Measurements from ENCODE around the gene SHISA9. TPM values are rescaled to one million over a fixed set of nuclear protein-coding genes. Genes with fewer than 3 reads are reported as not detected.

Gene SHISA9
- total and polyA plus RNA-seq, 7 donors = under 0.01 to 8.6 (median 3.1) TPM

DNA sequence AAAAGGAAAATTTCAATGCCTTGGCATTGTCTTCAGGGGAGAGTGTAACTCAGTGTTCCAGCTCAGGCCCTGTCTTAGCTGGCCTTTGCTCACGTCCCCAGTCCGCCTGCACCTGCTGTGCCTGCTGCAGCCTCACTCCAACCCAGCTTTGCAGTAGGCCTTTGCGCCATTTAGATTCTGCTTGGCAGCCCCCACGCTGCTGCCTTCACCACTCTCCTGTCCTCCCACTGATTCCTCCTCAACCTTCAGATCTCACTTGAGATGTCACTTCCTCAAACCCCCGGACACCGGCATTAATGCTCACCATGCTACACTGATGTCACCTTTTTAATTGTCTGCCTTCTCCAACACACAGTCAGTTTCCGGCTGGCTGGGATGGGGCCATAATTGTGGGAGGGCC is 166.2 kb downstream of the SHISA9 start:
- Histone ChIP-seq H3K27me3 (peaks cover 0 to 13% (median 0%) of the 10 kb centered on the region in 3 donors), H3K4me3 (no peak overlapping the region), H3K27ac (no peak overlapping the region), H3K36me3 (no peaks in the 10 kb centered on the region), H3K9me3 (peaks cover 0 to 9% (median 0%) of the 10 kb centered on the region in 4 donors), H3K4me1 (no peaks in the 10 kb centered on the region)
- 88 to 89% methylated on average over 7 of the region's 7 CpGs for WGBS, 2 donors
- intact Hi-C loops (cut with DNase I) = no loop called here
- DNase-seq = no peak
- TF ChIP-seq POLR2A (IDR thresholded peaks at IDR 0.05) = no peak
- no peak for TF ChIP-seq POLR2AphosphoS5 (IDR thresholded peaks at IDR 0.05)
- TF ChIP-seq, protein P1, sequence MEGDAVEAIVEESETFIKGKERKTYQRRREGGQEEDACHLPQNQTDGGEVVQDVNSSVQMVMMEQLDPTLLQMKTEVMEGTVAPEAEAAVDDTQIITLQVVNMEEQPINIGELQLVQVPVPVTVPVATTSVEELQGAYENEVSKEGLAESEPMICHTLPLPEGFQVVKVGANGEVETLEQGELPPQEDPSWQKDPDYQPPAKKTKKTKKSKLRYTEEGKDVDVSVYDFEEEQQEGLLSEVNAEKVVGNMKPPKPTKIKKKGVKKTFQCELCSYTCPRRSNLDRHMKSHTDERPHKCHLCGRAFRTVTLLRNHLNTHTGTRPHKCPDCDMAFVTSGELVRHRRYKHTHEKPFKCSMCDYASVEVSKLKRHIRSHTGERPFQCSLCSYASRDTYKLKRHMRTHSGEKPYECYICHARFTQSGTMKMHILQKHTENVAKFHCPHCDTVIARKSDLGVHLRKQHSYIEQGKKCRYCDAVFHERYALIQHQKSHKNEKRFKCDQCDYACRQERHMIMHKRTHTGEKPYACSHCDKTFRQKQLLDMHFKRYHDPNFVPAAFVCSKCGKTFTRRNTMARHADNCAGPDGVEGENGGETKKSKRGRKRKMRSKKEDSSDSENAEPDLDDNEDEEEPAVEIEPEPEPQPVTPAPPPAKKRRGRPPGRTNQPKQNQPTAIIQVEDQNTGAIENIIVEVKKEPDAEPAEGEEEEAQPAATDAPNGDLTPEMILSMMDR (IDR thresholded peaks at IDR 0.05) = no peak
- TF ChIP-seq EP300 (IDR thresholded peaks at IDR 0.05) = no peak

DNA sequence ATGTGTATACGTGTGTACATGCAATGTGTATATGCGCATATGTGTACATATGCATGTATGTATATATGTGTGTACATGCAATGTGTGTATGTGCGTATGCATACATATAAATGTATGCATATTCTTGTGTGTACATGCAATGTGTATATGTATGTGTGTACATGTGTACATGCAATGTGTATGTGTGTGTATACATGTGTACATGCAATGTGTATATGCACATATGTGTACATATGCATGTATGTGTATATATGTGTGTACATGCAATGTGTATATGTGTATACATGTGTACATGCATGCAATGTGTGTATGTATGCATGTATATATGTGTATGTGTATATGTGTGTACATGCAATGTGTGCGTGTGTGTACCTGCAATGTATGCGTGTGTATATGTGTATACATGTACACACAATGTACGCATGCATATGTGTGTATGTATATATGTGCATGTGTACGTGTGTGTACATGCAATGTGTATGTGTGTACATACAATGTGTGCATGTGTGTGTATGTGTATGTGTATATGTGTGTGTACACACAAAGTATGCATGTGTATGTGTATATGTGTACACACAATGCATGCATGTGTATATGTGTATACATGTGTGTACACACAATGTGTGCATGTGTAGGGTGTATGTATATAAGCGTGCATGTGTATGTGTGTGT is 167.7 kb downstream of the SHISA9 start:
- no peak for DNase-seq
- peaks cover 0 to 22% (median 0%) of the 10 kb centered on the region in 3 donors for H3K27me3 ChIP-seq
- H3K27ac ChIP-seq = no peak overlapping the region
- WGBS, 2 donors = 96 to 97% methylated on average over 8 of the region's 8 CpGs
- H3K4me3 ChIP-seq = no peak overlapping the region
- peaks cover 0 to 9% (median 0%) of the 10 kb centered on the region in 4 donors for H3K9me3 ChIP-seq
- intact Hi-C loops (cut with DNase I) = no loop called here
- H3K4me1 ChIP-seq = no peaks in the 10 kb centered on the region
- no peaks in the 10 kb centered on the region for H3K36me3 ChIP-seq
- TF ChIP-seq, protein P1 (IDR thresholded peaks at IDR 0.05) = no peak
- TF ChIP-seq POLR2A (IDR thresholded peaks at IDR 0.05) = no peak

DNA sequence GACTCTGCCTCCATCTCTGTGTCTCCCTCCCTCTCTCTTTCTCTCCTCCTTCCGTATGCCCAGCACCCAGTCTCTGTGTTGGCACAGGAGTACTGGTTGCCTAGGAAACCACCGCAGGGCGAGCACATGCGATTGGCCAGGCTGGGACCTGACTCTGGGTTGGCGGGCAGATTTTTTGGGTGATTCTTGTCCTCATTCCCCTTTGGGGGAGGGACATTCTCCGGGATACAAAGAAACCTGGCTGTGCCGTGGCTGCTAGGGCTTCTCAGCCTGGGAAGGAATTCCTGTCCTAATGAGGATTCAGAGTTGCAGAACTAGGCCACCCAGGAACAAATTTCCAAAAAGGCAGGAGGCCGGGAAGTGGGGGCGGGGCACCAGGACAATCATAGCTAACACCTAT is 168.9 kb downstream of the SHISA9 start:
- WGBS, 2 donors = 9 to 24% methylated on average over 9 of the region's 9 CpGs
- TF ChIP-seq POLR2A (IDR thresholded peaks at IDR 0.05) = no peak
- TF ChIP-seq, protein P1 (IDR thresholded peaks at IDR 0.05) = no peak
- TF ChIP-seq POLR2AphosphoS5 (IDR thresholded peaks at IDR 0.05) = no peak
- no peak for TF ChIP-seq EP300 (IDR thresholded peaks at IDR 0.05)
- Histone ChIP-seq H3K9me3 (peaks cover 0 to 9% (median 0%) of the 10 kb centered on the region in 4 donors), H3K4me1 (no peaks in the 10 kb centered on the region), H3K27me3 (peaks cover 0 to 29% (median 0%) of the 10 kb centered on the region in 3 donors), H3K4me3 (no peak overlapping the region), H3K36me3 (no peaks in the 10 kb centered on the region), H3K27ac (no peak overlapping the region)
- no peak for DNase-seq
- intact Hi-C loops (cut with DNase I) = no loop called here

DNA sequence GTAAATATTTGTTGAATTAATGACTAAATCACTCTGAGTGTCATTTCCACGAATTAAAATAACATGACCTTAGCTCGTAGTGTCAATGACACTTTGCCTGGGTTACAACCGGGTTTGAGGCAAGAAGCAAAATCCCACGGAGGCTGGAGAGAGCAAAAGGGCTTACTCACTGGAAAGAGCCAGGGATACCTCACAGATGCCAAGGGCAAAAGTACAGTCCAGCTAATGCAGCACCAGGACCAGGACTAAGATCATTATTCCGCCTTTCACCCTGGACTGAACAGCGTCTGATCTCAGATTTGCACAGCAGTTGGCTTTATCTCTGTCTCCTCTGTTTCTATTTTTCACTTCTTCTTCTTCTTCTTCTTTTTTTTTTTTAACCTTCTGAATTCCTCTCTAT is 175.5 kb downstream of the SHISA9 start:
- 70 to 81% methylated on average over 6 of the region's 6 CpGs for WGBS, 2 donors
- Histone ChIP-seq H3K27me3 (peaks cover 0 to 24% (median 0%) of the 10 kb centered on the region in 3 donors), H3K27ac (no peak overlapping the region), H3K9me3 (peaks cover 0 to 2% (median 0%) of the 10 kb centered on the region in 4 donors), H3K36me3 (no peaks in the 10 kb centered on the region), H3K4me3 (no peak overlapping the region), H3K4me1 (no peaks in the 10 kb centered on the region)
- intact Hi-C loops (cut with DNase I) = no loop called here
- TF ChIP-seq EP300 (IDR thresholded peaks at IDR 0.05) (no peak), POLR2AphosphoS5 (IDR thresholded peaks at IDR 0.05) (no peak), POLR2A (IDR thresholded peaks at IDR 0.05) (no peak)
- TF ChIP-seq, protein P1 (IDR thresholded peaks at IDR 0.05) = no peak
- DNase-seq = no peak

DNA sequence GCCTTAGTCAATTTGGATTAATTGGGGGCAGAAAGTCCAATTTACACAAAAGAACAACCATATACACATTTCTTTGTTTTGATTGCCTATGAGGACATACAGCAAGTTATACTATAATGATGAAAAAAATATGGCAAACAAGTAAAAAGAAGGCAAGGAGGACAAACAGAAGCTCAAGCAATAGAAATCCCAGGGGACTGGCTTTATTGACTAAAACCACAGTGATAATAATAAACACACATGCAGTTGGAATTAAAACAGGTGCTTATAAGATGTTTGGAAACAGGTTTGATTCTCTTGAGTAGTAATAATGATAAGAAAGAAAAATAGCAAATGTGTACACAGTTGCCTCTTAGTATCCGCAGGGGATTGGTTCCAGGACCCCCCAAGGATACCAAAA is 176.4 kb downstream of the SHISA9 start:
- H3K4me1 ChIP-seq = no peaks in the 10 kb centered on the region
- TF ChIP-seq POLR2AphosphoS5 (IDR thresholded peaks at IDR 0.05) (no peak), POLR2A (IDR thresholded peaks at IDR 0.05) (no peak), EP300 (IDR thresholded peaks at IDR 0.05) (no peak)
- TF ChIP-seq, protein P1 (IDR thresholded peaks at IDR 0.05) = no peak
- no peak overlapping the region for H3K4me3 ChIP-seq
- no peaks in the 10 kb centered on the region for H3K9me3 ChIP-seq
- DNase-seq = no peak
- no peak overlapping the region for H3K27ac ChIP-seq
- peaks cover 0 to 14% (median 0%) of the 10 kb centered on the region in 3 donors for H3K27me3 ChIP-seq
- intact Hi-C loops (cut with DNase I) = no loop called here
- no peaks in the 10 kb centered on the region for H3K36me3 ChIP-seq
- WGBS, 2 donors = 64 to 80% methylated on average over 1 of the region's 1 CpG
